GM18511 (cell line): ENCODE measurements around the gene MZB1.
"Not testable (repeated sequence)": the region's sequence is repeated elsewhere in the genome, so short reads cannot be mapped to it uniquely, and the experiment has no call there.

ENCODE experiments used
- ATAC-seq: cut with Tn5 transposase; IDR thresholded peaks from one replicate; pipeline ENCODE4 v1.9.1; 2021; ENCODE audit warnings: mild to moderate bottlenecking, moderate library complexity; ENCODE audit not compliant: unreplicated experiment

Gene MZB1

GRCh38 chr5:139392678-139393496 lies 3.2 kb upstream of the MZB1 start:
- peak; percentile 56 for ATAC-seq

DNA sequence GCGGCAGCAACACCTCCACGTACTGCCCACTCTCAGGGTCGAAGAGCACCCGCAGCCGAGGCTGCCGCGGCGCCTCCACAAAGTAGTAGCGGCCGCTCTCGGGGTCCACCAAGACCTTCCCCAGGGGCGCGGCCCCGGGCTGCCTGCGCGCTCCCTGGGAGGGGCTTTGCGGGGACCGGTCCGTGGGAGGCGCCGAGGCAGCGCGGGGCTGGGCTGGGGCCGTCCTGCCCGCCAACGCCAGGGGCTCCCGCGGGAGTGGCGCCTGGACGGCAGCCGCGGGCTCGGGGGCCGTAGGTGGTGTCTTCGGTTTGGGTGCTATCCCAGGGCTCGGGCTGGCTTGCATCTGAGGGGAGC lies 2.6 kb upstream of the MZB1 start:
- peak; percentile 16 for ATAC-seq

DNA sequence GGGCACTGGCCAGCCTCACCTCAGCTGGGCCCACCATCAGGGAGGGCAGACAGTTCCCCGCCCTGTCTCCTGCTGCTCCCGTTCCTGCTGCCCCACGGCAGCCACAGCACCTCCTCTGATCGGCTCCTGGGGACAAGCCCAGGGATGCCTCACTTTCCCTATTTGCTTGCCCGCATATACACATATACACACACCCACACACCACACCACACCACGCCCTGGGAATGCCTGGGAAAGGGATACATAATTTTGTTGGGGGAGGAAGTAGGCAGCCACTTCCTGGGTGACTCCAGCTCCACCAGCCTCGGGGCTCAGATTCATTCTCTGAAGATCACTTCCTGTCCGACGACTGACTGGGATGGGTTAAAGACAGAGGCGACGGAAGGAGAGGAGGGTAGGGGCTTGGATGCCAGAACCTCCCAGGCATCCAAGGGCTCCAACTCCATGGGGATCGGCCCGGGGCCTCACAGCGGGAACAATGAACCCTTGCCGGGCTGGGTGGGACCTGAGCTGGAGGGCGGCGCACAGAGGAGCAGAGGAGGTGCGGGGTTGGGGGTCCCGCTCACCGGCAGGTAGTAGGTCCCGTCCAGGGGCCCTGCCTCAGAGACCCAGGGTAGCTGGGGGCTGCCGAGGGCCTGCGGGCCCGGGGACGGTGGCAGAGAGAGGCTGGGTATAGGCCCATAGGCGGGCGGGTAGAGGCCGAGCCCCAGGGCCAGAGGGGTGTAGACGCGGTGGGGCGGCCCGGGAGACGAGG lies 2.0 kb upstream of the MZB1 start:
- peak; percentile 0 for ATAC-seq

DNA sequence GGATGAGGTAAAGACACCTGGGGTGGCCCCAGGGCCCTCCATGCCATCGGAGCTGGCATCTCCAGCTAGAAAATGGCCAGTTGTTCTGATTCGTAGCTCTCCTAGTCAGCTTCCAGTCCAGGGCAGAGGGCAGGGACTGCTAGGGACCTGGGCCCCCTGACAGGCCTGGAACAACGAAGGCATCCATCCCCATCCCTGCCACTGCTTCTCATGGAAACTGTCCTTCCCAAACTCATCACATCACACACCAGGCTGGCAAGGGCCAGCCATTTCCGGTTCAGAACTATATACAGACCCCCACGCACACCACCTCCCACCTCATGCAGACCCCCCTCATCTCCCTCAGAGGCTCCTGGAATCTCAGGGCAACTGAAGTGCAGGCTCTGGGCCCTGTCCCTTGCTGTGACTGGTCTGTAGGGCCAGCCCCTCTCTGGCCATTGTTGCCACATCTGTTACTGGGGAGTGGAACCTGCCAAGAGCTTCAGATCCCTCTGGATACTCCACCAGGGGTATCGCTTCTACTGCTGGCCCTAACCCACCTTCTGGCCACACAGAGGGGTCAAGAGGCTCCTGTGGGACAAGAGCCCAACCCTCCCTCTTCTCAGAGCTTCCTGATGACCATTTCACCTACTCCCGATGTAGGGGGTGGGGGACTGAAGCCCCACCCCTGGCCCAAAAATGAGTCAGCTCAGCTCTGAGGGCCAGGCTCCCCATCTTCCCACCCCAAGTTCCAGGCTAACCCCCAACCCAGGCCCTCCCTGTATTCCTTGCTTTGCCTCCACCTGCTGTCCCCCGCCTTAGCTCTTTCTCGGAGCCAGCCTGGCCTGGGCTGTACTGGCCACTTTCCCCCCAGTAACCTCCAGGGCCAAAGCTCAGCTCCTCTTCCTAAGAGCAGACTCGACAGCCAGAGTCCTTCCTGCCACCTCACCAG lies 1.2 kb upstream of the MZB1 start:
- ATAC-seq = no peak

- no peak for ATAC-seq
Observed at GRCh38 chr5:139388198-139388821, 1.4 kb downstream of the MZB1 start.

GRCh38 chr5:139387611-139388197 lies 2.0 kb downstream of the MZB1 start:
- ATAC-seq = no peak

DNA sequence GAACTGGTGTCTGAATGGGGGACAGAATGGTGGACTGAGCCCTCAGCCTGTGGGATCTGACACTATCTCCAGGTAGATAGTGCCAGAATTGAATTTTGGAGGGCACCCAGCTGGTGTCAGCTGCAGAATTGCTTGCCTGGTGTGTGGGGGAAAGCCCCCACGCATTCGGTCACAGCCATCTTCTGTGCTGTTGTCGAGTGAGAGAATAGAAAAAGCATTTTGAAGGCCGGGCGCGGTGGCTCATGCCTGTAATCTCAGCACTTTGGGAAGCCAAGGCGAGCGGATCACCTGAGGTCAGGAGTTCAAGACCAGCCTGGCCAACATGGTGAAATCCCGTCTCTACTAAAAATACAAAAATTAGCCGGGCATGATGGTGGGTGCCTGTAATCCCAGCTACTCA lies 2.8 kb downstream of the MZB1 start:
- ATAC-seq = not testable (repeated sequence)

DNA sequence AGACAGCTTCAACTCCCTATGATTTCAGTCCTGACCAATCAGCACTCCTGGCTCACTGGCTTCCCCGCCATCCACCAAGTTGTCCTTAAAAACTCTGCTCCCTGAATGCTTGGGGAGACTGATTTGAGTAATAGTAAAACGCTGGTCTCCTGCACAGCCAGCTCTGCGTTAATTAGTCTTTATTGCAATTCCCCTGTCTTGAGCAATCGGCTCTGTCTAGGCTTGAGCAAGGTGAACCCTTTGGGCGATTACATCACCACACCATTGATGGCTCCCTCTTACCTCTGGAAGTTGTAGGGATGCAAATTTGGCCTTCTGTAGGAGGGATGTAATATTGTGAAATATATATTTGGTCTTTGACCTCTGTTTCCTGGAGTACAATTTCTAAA lies 3.7 kb downstream of the MZB1 start:
- ATAC-seq = no peak

GRCh38 chr5:139385061-139386049 lies 4.4 kb downstream of the MZB1 start:
- ATAC-seq = no peak

DNA sequence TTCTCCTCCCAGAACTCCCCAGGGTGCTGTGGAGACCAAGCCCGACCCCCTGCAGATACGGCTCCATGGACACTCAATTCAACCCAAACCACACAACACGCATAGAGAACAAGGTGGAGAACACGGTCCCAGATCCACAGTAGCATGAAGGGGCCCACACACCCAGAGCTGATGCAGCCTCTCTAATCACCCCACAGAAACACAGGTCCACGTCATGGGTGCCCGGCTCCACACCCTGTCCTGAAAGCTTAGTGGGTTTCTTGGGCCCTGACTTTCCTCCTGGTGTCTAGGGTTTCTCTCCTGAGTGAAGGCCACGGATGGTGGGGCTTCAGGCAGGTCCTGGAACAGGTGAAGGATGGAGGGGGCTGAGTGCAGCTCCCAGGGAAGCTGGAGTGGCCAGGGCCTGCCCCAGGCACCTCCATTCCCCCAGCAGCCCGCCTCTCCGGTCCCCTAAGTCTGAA lies 5.1 kb downstream of the MZB1 start:
- ATAC-seq = no peak

- no peak for ATAC-seq
Observed at GRCh38 chr5:139383993-139384590, 5.6 kb downstream of the MZB1 start.

- no peak for ATAC-seq
Observed at GRCh38 chr5:139383275-139383992, 6.3 kb downstream of the MZB1 start, which contains the start of gene SLC23A1. TSS of gene SLC23A1 (minus strand) at chr5:139383297. CDS start at chr5:139383253, 44 bp downstream.

DNA sequence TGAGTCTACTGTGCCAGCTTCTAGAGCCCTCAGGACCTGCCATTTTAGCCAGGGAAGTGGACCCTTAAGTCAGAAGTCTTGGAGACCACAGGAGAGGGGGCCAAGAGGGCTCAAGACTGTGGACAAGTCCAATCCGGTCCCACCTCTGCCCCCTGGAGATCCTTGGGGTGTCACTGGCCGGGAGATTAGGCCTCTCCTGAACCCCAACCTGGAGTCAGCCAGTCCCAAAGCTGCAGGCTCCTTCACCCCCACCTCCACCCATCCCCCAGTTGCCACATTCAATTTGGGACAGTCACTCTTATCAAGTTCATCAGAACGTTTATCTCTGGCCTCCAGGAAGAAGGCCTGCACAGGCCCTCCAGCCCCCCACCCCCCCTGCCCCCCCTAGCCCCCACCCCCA lies 6.9 kb downstream of the MZB1 start:
- no peak for ATAC-seq

DNA sequence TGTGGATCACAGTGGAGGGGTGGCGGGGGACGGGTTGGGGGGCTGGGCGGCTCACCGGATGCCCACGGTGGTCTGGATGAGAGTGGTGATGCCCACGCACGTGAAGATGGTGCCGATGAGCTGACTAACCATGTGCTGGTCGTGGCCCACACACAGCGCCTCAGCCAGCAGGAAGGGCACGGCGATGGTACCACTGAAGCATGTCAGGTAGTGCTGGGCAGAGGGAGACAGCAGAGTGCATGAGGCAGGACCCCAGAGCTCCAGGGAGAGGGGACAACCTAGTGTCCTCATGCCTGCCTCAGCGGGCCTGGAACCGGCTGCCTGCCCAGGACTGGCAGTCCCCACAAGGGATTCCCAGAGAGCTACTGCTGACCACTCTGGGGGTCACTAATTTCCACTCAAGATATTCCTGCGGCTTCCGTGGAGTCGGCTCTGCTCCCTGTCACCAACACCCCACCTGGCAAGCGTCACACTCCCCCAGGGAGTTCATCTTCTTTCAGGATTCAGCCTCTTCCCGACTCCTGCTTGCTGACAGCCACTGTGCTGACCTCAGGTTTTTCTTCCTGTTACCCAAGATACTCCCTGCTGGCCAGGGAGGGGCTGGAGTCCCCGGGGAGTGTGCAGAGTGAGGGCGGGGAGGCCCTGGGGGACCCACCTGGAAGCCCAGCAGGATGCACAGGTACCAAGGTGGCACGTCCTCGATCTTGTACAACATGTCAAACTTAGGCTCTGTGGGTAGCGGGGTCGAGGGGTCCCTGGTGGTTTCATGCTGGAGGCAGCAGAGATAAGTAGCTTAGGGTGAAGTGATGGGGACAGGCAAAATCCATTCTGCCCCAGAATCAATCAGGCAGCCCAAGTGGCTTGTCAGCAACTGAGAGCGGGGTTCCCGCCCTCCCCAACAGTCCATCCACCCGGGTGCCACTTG lies 7.6 kb downstream of the MZB1 start:
- ATAC-seq = no peak

- no peak for ATAC-seq
Observed at GRCh38 chr5:139379626-139380449, 9.9 kb downstream of the MZB1 start.

DNA sequence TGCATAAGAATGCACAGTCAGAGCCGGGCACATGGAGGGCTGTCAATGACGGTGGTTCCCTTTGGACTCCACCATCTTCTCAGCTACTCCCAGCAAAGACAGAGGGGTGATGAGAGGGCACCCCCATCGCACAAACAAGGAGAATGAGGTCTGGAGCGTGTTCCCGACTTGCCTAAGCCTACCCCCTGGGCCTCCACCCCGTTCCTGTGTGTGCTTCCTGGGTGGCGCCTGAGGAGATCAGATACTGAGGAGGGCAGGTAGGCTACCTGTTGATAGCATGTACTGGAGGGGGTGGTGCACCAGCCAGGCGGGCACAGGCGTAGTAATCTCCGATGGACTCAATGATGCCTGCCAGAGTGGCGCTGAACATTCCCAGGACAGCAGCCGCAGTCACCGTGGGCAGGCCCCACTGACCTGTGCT lies 10.8 kb downstream of the MZB1 start:
- no peak for ATAC-seq
